K562 (cell line): ENCODE data around the gene ABCA10. TPM values are rescaled to one million over a fixed set of nuclear protein-coding genes. Genes with fewer than 3 reads are reported as not detected.

Experiments
- MGA ChIP-seq: fragments of 450-650 bp; IDR thresholded peaks from 2 replicates; pipeline ENCODE4 v1.6.1; 2016; ENCODE audit warnings: mild to moderate bottlenecking, moderate library complexity
- NR4A1 ChIP-seq, 2 experiments: fragments of 250-450 bp in 1 of 2; fragments of 450-650 bp in 1 of 2; sonication (Bioruptor Pico) in 1 of 2; IDR thresholded peaks; 2 replicates each; pipeline versions ENCODE4 v1.4.0 to v1.6.1; 2016 to 2020; ENCODE audit warnings: mild to moderate bottlenecking in 2 of 2, missing compliant biosample characterization in 1 of 2, missing genetic modification characterization in 1 of 2, moderate library complexity in 1 of 2
- USF2 ChIP-seq: sonication (generic); formaldehyde crosslinking; IDR thresholded peaks from 2 replicates; pipeline ENCODE4 v1.5.0; 2020; ENCODE audit warnings: missing genetic modification reagents
- polyA plus RNA-seq, 8 experiments: library from polyadenylated mRNA; depleted of rRNA in 4 of 8; stranded (reverse) in 5 of 8; unstranded in 3 of 8; fragments of >200 nt; fragmentation: Nextera tagmentation in 2 of 8; fragmentation: Illumina TruSeq in 1 of 8; extraction: Ambion mirVana in 2 of 8; extraction: Trizol in 1 of 8; gene quantifications; 2 replicates each; pipeline versions ENCODE4 v1.2.1 to v1.2.3, GENCODE V29; 2011 to 2014; ENCODE audit warnings: inconsistent platforms in 1 of 8, missing spikeins in 1 of 8
- total RNA-seq, 7 experiments: library from RNA; depleted of rRNA in 6 of 7; stranded (reverse); fragments of >200 nt in 6 of 7; fragmentation: Illumina TruSeq in 2 of 7; extraction: Trizol in 2 of 7; gene quantifications; 2 replicates each; pipeline versions ENCODE4 v1.2.1 to v1.2.3, GENCODE V29; 2011 to 2021; ENCODE audit warnings: low replicate concordance in 1 of 7

Gene ABCA10
- total and polyA plus RNA-seq, 9 of the 15 experiments (the other 6 are each of a cell fraction or from before 2014, with no cell fraction given) = 0.04 to 0.45 (median 0.15) TPM; not detected in 1

- TF ChIP-seq MGA (no peak), NR4A1 (CRISPR knock-in tag; IDR thresholded peaks at IDR 0.05) (no peak), NR4A1 (tag; IDR thresholded peaks at IDR 0.05) (no peak), USF2 (CRISPR knock-in tag) (no peak)
Observed at GRCh38 chr17:69275751-69276150, 47.1 kb upstream of the ABCA10 start (continued).
